ENCODE measurements around the gene CDH23. TPM values are rescaled to one million over a fixed set of nuclear protein-coding genes. Genes with fewer than 3 reads are reported as not detected.

Gene CDH23
- total and polyA plus RNA-seq, 2 donors (not counting 1 experiment from before 2014, with no cell fraction given): 0.37 to 0.89 TPM

DNA sequence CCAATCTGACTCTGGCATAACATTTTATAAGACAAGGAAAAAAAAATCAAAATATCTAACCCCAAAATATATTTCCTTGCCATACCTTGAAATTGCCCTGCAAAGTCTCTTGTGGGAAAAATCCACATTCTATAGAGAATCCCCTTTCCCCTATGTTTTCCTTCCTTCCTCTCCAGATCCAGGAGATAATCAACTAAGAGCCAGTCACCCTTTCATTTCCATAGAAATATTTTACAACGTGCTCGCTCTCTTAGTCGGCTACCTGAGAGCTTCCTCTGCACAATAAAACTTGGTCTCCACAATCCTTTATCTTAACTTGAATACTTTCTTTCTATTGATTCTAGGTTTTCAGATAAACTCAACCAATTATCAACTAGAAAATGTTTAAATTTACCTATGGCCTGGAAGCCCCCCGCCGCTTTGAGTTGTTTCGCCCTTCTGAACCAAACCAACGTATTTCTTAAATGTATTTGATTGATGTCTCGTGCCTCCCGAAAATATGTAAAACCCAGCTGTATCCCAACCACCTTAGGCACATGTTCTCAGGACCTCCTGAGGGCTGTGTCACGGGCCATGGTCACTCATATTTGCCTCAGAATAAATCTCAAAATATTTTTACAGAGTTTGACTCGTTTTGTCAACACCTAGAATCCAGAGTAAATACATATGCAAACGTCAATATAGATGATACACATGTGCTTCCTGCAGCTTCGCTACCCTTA is 453.5 kb downstream of the CDH23 start:
- peaks cover 60% of the 10 kb centered on the region for H3K79me2 ChIP-seq (ENCODE audit: control insufficient read depth, insufficient read depth, low read length)
- ChIA-PET CTCF (interaction anchor here (1.0 to 4.5 kb wide), 9 partner anchors 8 to 46 kb away, joined by 3 to 32 read pairs (median 5); no protein-coding TSS in a partner anchor), POLR2A (interaction anchor here (0.5 to 2.2 kb wide), 5 partner anchors 9 to 1035 kb away, joined by 3 to 22 read pairs (median 4); no protein-coding TSS in a partner anchor)
- peak overlapping the region; percentile 81 for H2AFZ ChIP-seq (ENCODE audit: insufficient read depth, low read depth, low read length, poor library complexity, severe bottlenecking)
- no peak for TF ChIP-seq EZH2 (IDR thresholded peaks at IDR 0.05; ENCODE audit: borderline replicate concordance, insufficient read depth, low read depth, low read length, poor library complexity, severe bottlenecking)
- TF ChIP-seq, protein P1, sequence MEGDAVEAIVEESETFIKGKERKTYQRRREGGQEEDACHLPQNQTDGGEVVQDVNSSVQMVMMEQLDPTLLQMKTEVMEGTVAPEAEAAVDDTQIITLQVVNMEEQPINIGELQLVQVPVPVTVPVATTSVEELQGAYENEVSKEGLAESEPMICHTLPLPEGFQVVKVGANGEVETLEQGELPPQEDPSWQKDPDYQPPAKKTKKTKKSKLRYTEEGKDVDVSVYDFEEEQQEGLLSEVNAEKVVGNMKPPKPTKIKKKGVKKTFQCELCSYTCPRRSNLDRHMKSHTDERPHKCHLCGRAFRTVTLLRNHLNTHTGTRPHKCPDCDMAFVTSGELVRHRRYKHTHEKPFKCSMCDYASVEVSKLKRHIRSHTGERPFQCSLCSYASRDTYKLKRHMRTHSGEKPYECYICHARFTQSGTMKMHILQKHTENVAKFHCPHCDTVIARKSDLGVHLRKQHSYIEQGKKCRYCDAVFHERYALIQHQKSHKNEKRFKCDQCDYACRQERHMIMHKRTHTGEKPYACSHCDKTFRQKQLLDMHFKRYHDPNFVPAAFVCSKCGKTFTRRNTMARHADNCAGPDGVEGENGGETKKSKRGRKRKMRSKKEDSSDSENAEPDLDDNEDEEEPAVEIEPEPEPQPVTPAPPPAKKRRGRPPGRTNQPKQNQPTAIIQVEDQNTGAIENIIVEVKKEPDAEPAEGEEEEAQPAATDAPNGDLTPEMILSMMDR (IDR thresholded peaks at IDR 0.05): no peak
- intact Hi-C loops (cut with micrococcal nuclease): loop anchor here (2.0 to 10.0 kb wide), 2 partner anchors 447 to 845 kb away; partner anchors contain the start of gene MCU
- peak overlapping the region; percentile 65 to 91 for H3K27ac ChIP-seq (ENCODE audit: low read length in 2 of 2)
- peak overlapping the region; percentile 96 for H3K9ac ChIP-seq (ENCODE audit: low read length)
- H3K36me3 ChIP-seq (replicated peaks in 1 of 2; ENCODE audit: control extremely low read depth in 1 of 2, control insufficient read depth in 1 of 2, extremely low read depth in 1 of 2, insufficient read depth in 2 of 2, low read length in 1 of 2): peaks cover 4 to 6% of the 10 kb centered on the region in 2 experiments
- H3K4me2 ChIP-seq (replicated peaks; ENCODE audit: low read depth, low read length, poor library complexity, severe bottlenecking): peak overlapping the region; percentile 84
- peak overlapping the region; percentile 72 to 95 (median 91) for H3K4me3 ChIP-seq (ENCODE audit: control extremely low read depth in 1 of 5, extremely low read depth in 1 of 5, insufficient read depth in 1 of 5, low read depth in 2 of 5, low read length in 4 of 5)
- H3K9me3 ChIP-seq (ENCODE audit: control extremely low read depth in 1 of 3, control insufficient read depth in 2 of 3, insufficient read depth in 1 of 3, low read length in 2 of 3): peaks cover 0 to 3% (median 0%) of the 10 kb centered on the region in 3 donors
- ATAC-seq (ENCODE audit: low read depth) (no peak), DNase-seq (no peak)
- Mint-ChIP-seq H3K4me3 (peak overlapping the region; percentile 99), H3K27ac (peak overlapping the region; percentile 94), H3K27me3 (no peaks in the 10 kb centered on the region), H3K4me1 (peaks cover 64% of the 10 kb centered on the region), H3K9me3 (ENCODE audit: insufficient read depth) (no peaks in the 10 kb centered on the region)
- no peaks in the 10 kb centered on the region for H3K27me3 ChIP-seq (replicated peaks in 1 of 4; ENCODE audit: control extremely low read depth in 1 of 4, control insufficient read depth in 3 of 4, insufficient read depth in 4 of 4, low read length in 3 of 4)
- H4K20me1 ChIP-seq (ENCODE audit: control insufficient read depth, insufficient read depth, low read length, poor library complexity, severe bottlenecking): peaks cover 40% of the 10 kb centered on the region
- 7% methylated on average over 9 of the region's 13 CpGs for WGBS (ENCODE audit: insufficient coverage)
- H3K4me1 ChIP-seq (ENCODE audit: control insufficient read depth in 2 of 2, insufficient read depth in 2 of 2, low read length in 2 of 2): peaks cover 35 to 54% of the 10 kb centered on the region in 2 donors
